GM21576 (cell line): Measurements from ENCODE around the gene ATG13.

Experiments
- ATAC-seq: cut with Tn5 transposase; IDR thresholded peaks from one replicate; pipeline ENCODE4 v1.9.1; 2021; ENCODE audit warnings: mild to moderate bottlenecking, moderate library complexity; ENCODE audit not compliant: unreplicated experiment

The ATG13 gene

GRCh38 chr11:46674463-46675287 is 57.3 kb downstream of the ATG13 start:
- ATAC-seq: no peak

GRCh38 chr11:46675288-46675851 is 58.0 kb downstream of the ATG13 start:
- no peak for ATAC-seq

- ATAC-seq: no peak
Measured at GRCh38 chr11:46675949-46676348, 58.6 kb downstream of the ATG13 start.

GRCh38 chr11:46676436-46677158 is 59.2 kb downstream of the ATG13 start:
- no peak for ATAC-seq

- ATAC-seq: no peak
Measured at GRCh38 chr11:46677169-46677568, 59.8 kb downstream of the ATG13 start.

GRCh38 chr11:46677991-46678740 is 60.8 kb downstream of the ATG13 start:
- ATAC-seq: no peak

- no peak for ATAC-seq
Measured at GRCh38 chr11:46678741-46679130, 61.4 kb downstream of the ATG13 start.

- no peak for ATAC-seq
Measured at GRCh38 chr11:46679241-46680163, 62.1 kb downstream of the ATG13 start.

- ATAC-seq: no peak
Measured at GRCh38 chr11:46680164-46680760, 62.9 kb downstream of the ATG13 start.

GRCh38 chr11:46680815-46681214 is 63.5 kb downstream of the ATG13 start:
- no peak for ATAC-seq

GRCh38 chr11:46681814-46682213 is 64.5 kb downstream of the ATG13 start:
- ATAC-seq: no peak

GRCh38 chr11:46682773-46683752 is 65.7 kb downstream of the ATG13 start:
- ATAC-seq: no peak

GRCh38 chr11:46684367-46684766 is 67.0 kb downstream of the ATG13 start:
- no peak for ATAC-seq

- no peak for ATAC-seq
Measured at GRCh38 chr11:46686886-46687795, 69.8 kb downstream of the ATG13 start.

GRCh38 chr11:46690702-46691101 is 73.3 kb downstream of the ATG13 start:
- no peak for ATAC-seq

- ATAC-seq: no peak
Measured at GRCh38 chr11:46692450-46692849, 75.1 kb downstream of the ATG13 start.

GRCh38 chr11:46693597-46694012 is 76.3 kb downstream of the ATG13 start:
- no peak for ATAC-seq

GRCh38 chr11:46694072-46694471 is 76.7 kb downstream of the ATG13 start:
- ATAC-seq: no peak
